A673 (cell line): ENCODE measurements around the gene ATP8B4. TPM values are rescaled to one million over a fixed set of nuclear protein-coding genes. Genes with fewer than 3 reads are reported as not detected.

Experiments used
- BruUV-seq: library from RNA; stranded (reverse); fragments of 400-500 nt; replicated peaks from 2 replicates; lab custom pipeline; 2021; lab: Mats Ljungman, UMichigan
- CTCF ChIA-PET: fragments of 300-600 bp; sonication (Branson Sonifier 250); formaldehyde crosslinking; loops from one replicate; lab custom pipeline; 2022; ENCODE audit warnings: antibody characterized with exemption; lab: Charles Lee
- POLR2A ChIA-PET: fragments of 300-600 bp; sonication (Branson Sonifier 250); formaldehyde crosslinking; loops from one replicate; lab custom pipeline; 2022; ENCODE audit warnings: antibody characterized with exemption; ENCODE audit not compliant: low non-redundant PET; lab: Charles Lee
- DNase-seq: peaks from one replicate; pipeline ENCODE4 v3.0.0-alpha.2; 2015; ENCODE audit warnings: low spot score
- H3K27ac ChIP-seq: fragments of 200-600 bp; sonication (generic); 2 replicates; pipeline ENCODE4 v1.5.1; 2016; ENCODE audit warnings: mixed run types, low read depth, mild to moderate bottlenecking, mixed read lengths, antibody characterized with exemption, low read length; ENCODE audit not compliant: poor library complexity, severe bottlenecking
- H3K27me3 ChIP-seq: fragments of 200-600 bp; sonication (generic); replicated peaks from 2 replicates; pipeline ENCODE4 v1.6.1; 2017; ENCODE audit warnings: mixed run types, low read depth, mild to moderate bottlenecking, mixed read lengths, antibody characterized with exemption, low read length; ENCODE audit not compliant: insufficient read depth, poor library complexity
- H3K36me3 ChIP-seq: fragments of 200-600 bp; sonication (generic); 2 replicates; pipeline ENCODE4 v1.6.1; 2016; ENCODE audit warnings: mixed run types, mild to moderate bottlenecking, mixed read lengths, antibody characterized with exemption, low read length; ENCODE audit not compliant: insufficient read depth, poor library complexity, severe bottlenecking
- H3K4me1 ChIP-seq: fragments of 200-600 bp; sonication (generic); 2 replicates; pipeline ENCODE4 v1.6.1; 2017; ENCODE audit warnings: mixed run types, mild to moderate bottlenecking, mixed read lengths, antibody characterized with exemption, low read length; ENCODE audit not compliant: insufficient read depth, poor library complexity, severe bottlenecking
- H3K4me3 ChIP-seq: fragments of 200-600 bp; sonication (generic); 2 replicates; pipeline ENCODE4 v1.5.1; 2016; ENCODE audit warnings: low read depth, mixed run types, mild to moderate bottlenecking, mixed read lengths, low read length; ENCODE audit not compliant: poor library complexity, severe bottlenecking
- H3K9me3 ChIP-seq: fragments of 200-600 bp; sonication (generic); 2 replicates; pipeline ENCODE4 v1.6.1; 2016; ENCODE audit warnings: mixed run types, low read depth, mild to moderate bottlenecking, mixed read lengths, antibody characterized with exemption, low read length; ENCODE audit not compliant: poor library complexity, severe bottlenecking
- EZH2 ChIP-seq: fragments of 200-600 bp; sonication (generic); IDR thresholded peaks from 2 replicates; pipeline ENCODE4 v1.6.1; 2017; ENCODE audit warnings: borderline replicate concordance, low read depth, mild to moderate bottlenecking, mixed read lengths, antibody characterized with exemption, low read length; ENCODE audit not compliant: poor library complexity, severe bottlenecking
- intact Hi-C: fragments of 100-400 bp; cut with micrococcal nuclease; formaldehyde crosslinking; loops from one replicate; pipeline ENCODE4 v1.10.0; 2022; ENCODE audit not compliant: unreplicated experiment
- total RNA-seq: library from RNA; stranded (reverse); gene quantifications from 2 replicates; pipeline ENCODE4 v1.2.3, GENCODE V29; 2021
- TF ChIP-seq, protein P1 (sequence below): fragments of 300-800, 200-600 bp; sonication (generic); conservative IDR thresholded peaks from 2 replicates; pipeline ENCODE4 v1.5.1; 2017; ENCODE audit warnings: low read depth, mild to moderate bottlenecking, antibody characterized with exemption, low read length, moderate library complexity, mixed read lengths

The ATP8B4 gene
- total RNA-seq, 1 experiment from 2014 or later = 0.30 TPM

DNA sequence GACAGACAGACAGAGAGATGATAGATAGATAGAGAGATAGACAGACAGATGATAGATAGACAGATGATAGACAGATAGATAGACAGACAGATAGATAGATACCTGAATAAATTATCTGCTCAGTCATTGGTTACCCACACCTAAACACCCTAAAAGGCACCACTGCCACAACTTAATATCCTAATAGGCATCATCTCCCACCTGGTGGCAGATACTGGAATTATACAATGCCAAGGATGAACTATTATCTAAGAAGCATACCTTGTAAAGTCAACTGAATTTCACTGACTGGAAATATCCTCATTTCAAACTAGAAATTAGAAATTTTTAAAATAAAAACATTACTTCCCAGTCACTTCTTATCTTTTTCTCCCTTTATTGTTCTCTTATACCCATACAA is 19.4 kb upstream of the ATP8B4 start:
- Histone ChIP-seq H3K27ac (no peak overlapping the region), H3K4me1 (no peaks in the 10 kb centered on the region), H3K27me3 (no peaks in the 10 kb centered on the region), H3K9me3 (no peaks in the 10 kb centered on the region), H3K36me3 (no peaks in the 10 kb centered on the region), H3K4me3 (no peak overlapping the region)
- CTCF ChIA-PET = no interaction called here
- DNase-seq = no peak
- intact Hi-C loops = no loop called here
- POLR2A ChIA-PET = no interaction called here
- no TSS peak for BruUV-seq
- TF ChIP-seq, protein P1, sequence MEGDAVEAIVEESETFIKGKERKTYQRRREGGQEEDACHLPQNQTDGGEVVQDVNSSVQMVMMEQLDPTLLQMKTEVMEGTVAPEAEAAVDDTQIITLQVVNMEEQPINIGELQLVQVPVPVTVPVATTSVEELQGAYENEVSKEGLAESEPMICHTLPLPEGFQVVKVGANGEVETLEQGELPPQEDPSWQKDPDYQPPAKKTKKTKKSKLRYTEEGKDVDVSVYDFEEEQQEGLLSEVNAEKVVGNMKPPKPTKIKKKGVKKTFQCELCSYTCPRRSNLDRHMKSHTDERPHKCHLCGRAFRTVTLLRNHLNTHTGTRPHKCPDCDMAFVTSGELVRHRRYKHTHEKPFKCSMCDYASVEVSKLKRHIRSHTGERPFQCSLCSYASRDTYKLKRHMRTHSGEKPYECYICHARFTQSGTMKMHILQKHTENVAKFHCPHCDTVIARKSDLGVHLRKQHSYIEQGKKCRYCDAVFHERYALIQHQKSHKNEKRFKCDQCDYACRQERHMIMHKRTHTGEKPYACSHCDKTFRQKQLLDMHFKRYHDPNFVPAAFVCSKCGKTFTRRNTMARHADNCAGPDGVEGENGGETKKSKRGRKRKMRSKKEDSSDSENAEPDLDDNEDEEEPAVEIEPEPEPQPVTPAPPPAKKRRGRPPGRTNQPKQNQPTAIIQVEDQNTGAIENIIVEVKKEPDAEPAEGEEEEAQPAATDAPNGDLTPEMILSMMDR = 0 out of 2 replicates have a peak, but pooled peaks have one; percentile 15
- TF ChIP-seq EZH2 = no peak

DNA sequence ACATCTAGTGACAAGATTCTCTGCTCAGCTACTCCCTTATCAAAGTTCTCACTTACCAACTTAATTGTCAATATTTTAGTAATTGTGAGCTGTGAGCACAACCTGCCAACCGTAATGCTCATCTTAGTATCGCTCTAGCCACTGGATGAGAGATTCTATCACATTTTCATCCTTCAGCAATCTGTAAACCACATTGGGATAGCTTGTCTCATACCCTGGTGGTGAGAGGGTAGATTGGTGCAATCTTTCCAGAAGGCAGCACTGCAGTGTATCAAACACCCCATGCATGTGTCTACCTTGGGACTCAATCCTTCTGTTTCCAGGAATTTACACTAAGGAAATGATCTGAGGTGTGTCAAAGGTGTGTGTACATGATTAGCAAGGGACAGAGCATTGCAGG is 18.9 kb upstream of the ATP8B4 start:
- H3K4me1 ChIP-seq = no peaks in the 10 kb centered on the region
- H3K9me3 ChIP-seq = no peaks in the 10 kb centered on the region
- intact Hi-C loops = no loop called here
- no peak for DNase-seq
- no peaks in the 10 kb centered on the region for H3K36me3 ChIP-seq
- ChIA-PET CTCF (no interaction called here), POLR2A (no interaction called here)
- BruUV-seq = no TSS peak
- no peak overlapping the region for H3K27ac ChIP-seq
- no peaks in the 10 kb centered on the region for H3K27me3 ChIP-seq
- TF ChIP-seq, protein P1 = no peak
- H3K4me3 ChIP-seq = no peak overlapping the region

DNA sequence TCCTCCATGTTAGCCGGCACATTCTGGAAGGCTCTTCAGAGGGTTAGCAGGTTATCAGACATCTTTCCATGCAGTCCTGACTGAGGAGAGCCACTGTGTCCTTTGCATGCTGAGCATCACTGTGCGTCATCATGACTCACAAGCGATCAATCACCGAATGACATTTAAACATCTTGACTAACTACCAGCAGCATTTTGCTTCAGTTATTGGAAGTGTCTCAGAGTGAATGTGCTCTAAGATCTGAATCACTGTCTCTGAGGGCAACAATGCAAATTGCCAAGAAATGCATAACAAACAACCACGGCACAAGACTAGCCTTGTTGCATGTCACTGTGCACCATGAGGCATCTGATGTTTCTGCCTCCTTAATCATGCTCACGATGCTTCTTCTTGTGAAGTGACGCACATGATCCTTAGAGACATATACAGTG is 18.3 kb upstream of the ATP8B4 start:
- CTCF ChIA-PET = no interaction called here
- Histone ChIP-seq H3K36me3 (no peaks in the 10 kb centered on the region), H3K4me1 (no peaks in the 10 kb centered on the region), H3K4me3 (no peak overlapping the region), H3K27ac (no peak overlapping the region), H3K27me3 (no peaks in the 10 kb centered on the region), H3K9me3 (no peaks in the 10 kb centered on the region)
- TF ChIP-seq, protein P1 = no peak
- no peak for TF ChIP-seq EZH2
- DNase-seq = peak; percentile 17
- POLR2A ChIA-PET = no interaction called here
- intact Hi-C loops = no loop called here
- BruUV-seq = no TSS peak
